PC-9 (cell line): ENCODE measurements around the gene SMAD6. TPM values are rescaled to one million over a fixed set of nuclear protein-coding genes. Genes with fewer than 3 reads are reported as not detected.
"Not testable (repeated sequence)": the region's sequence is repeated elsewhere in the genome, so short reads cannot be mapped to it uniquely, and the experiment has no call there.

Experiments
- BruUV-seq: library from RNA; stranded (reverse); fragments of 400-500 nt; replicated peaks from 2 replicates; lab custom pipeline; 2021; lab: Mats Ljungman, UMichigan
- CTCF ChIA-PET: fragments of 300-600 bp; sonication (Branson Sonifier 250); formaldehyde crosslinking; loops from one replicate; lab custom pipeline; 2022; ENCODE audit warnings: antibody characterized with exemption; lab: Charles Lee
- POLR2A ChIA-PET: fragments of 300-600 bp; sonication (Branson Sonifier 250); formaldehyde crosslinking; loops from one replicate; lab custom pipeline; 2022; ENCODE audit warnings: antibody characterized with exemption; ENCODE audit not compliant: unreplicated experiment; lab: Charles Lee
- DNase-seq, 2 experiments: peaks; one replicate each; pipeline versions ENCODE4 v3.0.0 to v3.0.0-alpha.2; 2015 to 2022; ENCODE audit warnings: mixed read lengths in 1 of 2
- H2AFZ ChIP-seq: fragments of 200-600 bp; sonication (generic); 2 replicates; pipeline ENCODE4 v1.8.1; 2017; ENCODE audit warnings: antibody characterized with exemption
- H3F3A ChIP-seq: fragments of 200-600 bp; sonication (generic); 2 replicates; pipeline ENCODE4 v1.8.1; 2017; ENCODE audit warnings: antibody characterized with exemption, mild to moderate bottlenecking, low read depth; ENCODE audit not compliant: insufficient read depth
- H3K27ac ChIP-seq: fragments of 200-600 bp; sonication (generic); 2 replicates; pipeline ENCODE4 v1.6.1; 2016; ENCODE audit warnings: mixed run types
- H3K27me3 ChIP-seq: fragments of 200-600 bp; sonication (generic); 2 replicates; pipeline ENCODE4 v1.6.1; 2016; ENCODE audit warnings: low read depth, mixed run types; ENCODE audit not compliant: insufficient read depth
- H3K36me3 ChIP-seq: fragments of 200-600 bp; sonication (generic); 2 replicates; pipeline ENCODE4 v1.6.1; 2016; ENCODE audit warnings: low read depth, mixed run types
- H3K4me1 ChIP-seq: fragments of 200-600 bp; sonication (generic); replicated peaks from 2 replicates; pipeline ENCODE4 v1.6.1; 2016; ENCODE audit warnings: mixed run types; ENCODE audit not compliant: insufficient read depth
- H3K4me2 ChIP-seq: fragments of 200-600 bp; sonication (generic); 2 replicates; pipeline ENCODE4 v1.6.1; 2017; ENCODE audit warnings: mixed run types
- H3K4me3 ChIP-seq: fragments of 200-600 bp; sonication (generic); 2 replicates; pipeline ENCODE4 v1.6.1; 2016; ENCODE audit warnings: mixed run types
- H3K79me2 ChIP-seq: fragments of 200-600 bp; sonication (generic); 2 replicates; pipeline ENCODE4 v1.6.1; 2017; ENCODE audit warnings: low read depth, mixed run types
- H3K9me2 ChIP-seq: fragments of 200-600 bp; sonication (generic); 2 replicates; pipeline ENCODE4 v1.8.1; 2017; ENCODE audit warnings: mild to moderate bottlenecking; ENCODE audit not compliant: insufficient read depth
- H3K9me3 ChIP-seq: fragments of 200-600 bp; sonication (generic); 2 replicates; pipeline ENCODE4 v1.8.1; 2016; ENCODE audit warnings: low read depth; ENCODE audit not compliant: insufficient read depth
- H4K20me1 ChIP-seq: fragments of 200-600 bp; sonication (generic); 2 replicates; pipeline ENCODE4 v1.8.1; 2017; ENCODE audit not compliant: insufficient read depth
- EZH2 ChIP-seq: fragments of 200-600 bp; sonication (generic); IDR thresholded peaks from 2 replicates; pipeline ENCODE4 v1.8.0; 2017; ENCODE audit warnings: antibody characterized with exemption, low read depth
- intact Hi-C: fragments of 100-400 bp; cut with micrococcal nuclease; formaldehyde crosslinking; loops from one replicate; pipeline ENCODE4 v1.10.0; 2022; ENCODE audit not compliant: unreplicated experiment
- total RNA-seq: library from RNA; stranded (reverse); gene quantifications from 2 replicates; pipeline ENCODE4 v1.2.3, GENCODE V29; 2021
- TF ChIP-seq, protein P1 (sequence below): fragments of 200-600 bp; sonication (generic); conservative IDR thresholded peaks from 2 replicates; pipeline ENCODE4 v1.6.1; 2017; ENCODE audit warnings: mixed run types, antibody characterized with exemption, mild to moderate bottlenecking, moderate library complexity

The SMAD6 gene
- total RNA-seq, 1 experiment from 2014 or later = 7.1 TPM

- Histone ChIP-seq H3K27ac (no peak overlapping the region), H3K9me2 (no peaks in the 10 kb centered on the region), H3K36me3 (no peaks in the 10 kb centered on the region), H4K20me1 (no peaks in the 10 kb centered on the region), H3F3A (no peaks in the 10 kb centered on the region), H3K27me3 (no peaks in the 10 kb centered on the region), H3K4me1 (no peaks in the 10 kb centered on the region), H3K79me2 (no peaks in the 10 kb centered on the region), H2AFZ (no peak overlapping the region), H3K4me2 (no peak overlapping the region), H3K9me3 (no peaks in the 10 kb centered on the region), H3K4me3 (no peak overlapping the region)
- intact Hi-C loops = no loop called here
- DNase-seq = no peak
- ChIA-PET CTCF (no interaction called here), POLR2A (no interaction called here)
- TF ChIP-seq EZH2 = no peak
- TF ChIP-seq, protein P1, sequence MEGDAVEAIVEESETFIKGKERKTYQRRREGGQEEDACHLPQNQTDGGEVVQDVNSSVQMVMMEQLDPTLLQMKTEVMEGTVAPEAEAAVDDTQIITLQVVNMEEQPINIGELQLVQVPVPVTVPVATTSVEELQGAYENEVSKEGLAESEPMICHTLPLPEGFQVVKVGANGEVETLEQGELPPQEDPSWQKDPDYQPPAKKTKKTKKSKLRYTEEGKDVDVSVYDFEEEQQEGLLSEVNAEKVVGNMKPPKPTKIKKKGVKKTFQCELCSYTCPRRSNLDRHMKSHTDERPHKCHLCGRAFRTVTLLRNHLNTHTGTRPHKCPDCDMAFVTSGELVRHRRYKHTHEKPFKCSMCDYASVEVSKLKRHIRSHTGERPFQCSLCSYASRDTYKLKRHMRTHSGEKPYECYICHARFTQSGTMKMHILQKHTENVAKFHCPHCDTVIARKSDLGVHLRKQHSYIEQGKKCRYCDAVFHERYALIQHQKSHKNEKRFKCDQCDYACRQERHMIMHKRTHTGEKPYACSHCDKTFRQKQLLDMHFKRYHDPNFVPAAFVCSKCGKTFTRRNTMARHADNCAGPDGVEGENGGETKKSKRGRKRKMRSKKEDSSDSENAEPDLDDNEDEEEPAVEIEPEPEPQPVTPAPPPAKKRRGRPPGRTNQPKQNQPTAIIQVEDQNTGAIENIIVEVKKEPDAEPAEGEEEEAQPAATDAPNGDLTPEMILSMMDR = no peak
- no TSS peak for BruUV-seq
Observed at GRCh38 chr15:66682865-66683264, 19.2 kb upstream of the SMAD6 start.

- no peaks in the 10 kb centered on the region for H3K79me2 ChIP-seq
- no peaks in the 10 kb centered on the region for H3K27me3 ChIP-seq
- no peak overlapping the region for H3K4me2 ChIP-seq
- H3K4me3 ChIP-seq = no peak overlapping the region
- no peaks in the 10 kb centered on the region for H3K9me2 ChIP-seq
- H3K9me3 ChIP-seq = no peaks in the 10 kb centered on the region
- ChIA-PET CTCF (no interaction called here), POLR2A (interaction anchor here (0.6 to 0.9 kb wide), 2 partner anchors 57 to 106 kb away, joined by 4 to 7 read pairs; no protein-coding TSS in a partner anchor)
- H3K4me1 ChIP-seq = no peaks in the 10 kb centered on the region
- no peaks in the 10 kb centered on the region for H4K20me1 ChIP-seq
- TF ChIP-seq EZH2 = no peak
- TF ChIP-seq, protein P1 = no peak
- H3F3A ChIP-seq = no peaks in the 10 kb centered on the region
- no peak for DNase-seq
- no peak overlapping the region for H2AFZ ChIP-seq
- H3K27ac ChIP-seq = no peak overlapping the region
- intact Hi-C loops = no loop called here
- H3K36me3 ChIP-seq = no peaks in the 10 kb centered on the region
- BruUV-seq = no TSS peak
Observed at GRCh38 chr15:66684136-66684681, 17.8 kb upstream of the SMAD6 start.

DNA sequence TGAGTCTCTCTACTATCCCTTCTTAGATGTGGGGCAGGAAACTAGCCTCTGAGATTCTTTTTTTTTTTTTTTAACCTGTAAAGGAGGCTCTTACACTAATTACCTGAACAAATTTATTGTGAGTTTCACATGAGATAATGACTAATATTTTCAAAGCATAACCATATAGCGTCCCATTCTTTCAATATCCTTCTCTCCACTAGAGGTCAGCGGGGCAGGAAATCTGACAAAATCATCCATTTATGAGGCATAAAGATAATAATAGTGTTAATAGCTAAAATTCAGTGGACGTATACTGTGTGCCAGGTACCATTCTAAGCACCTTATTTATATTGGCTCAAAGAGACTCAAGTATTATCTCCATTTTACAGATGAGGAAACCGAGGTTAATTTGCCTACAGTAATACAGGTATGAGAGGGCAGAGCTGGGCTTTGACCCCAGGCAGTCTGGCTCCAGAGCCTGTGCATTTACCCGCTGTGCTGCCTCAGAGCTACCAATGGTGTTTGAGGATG lies 16.3 kb upstream of the SMAD6 start:
- no peaks in the 10 kb centered on the region for H3K27me3 ChIP-seq
- ChIA-PET CTCF (interaction anchor here (0.7 kb wide), 1 partner anchor 131 kb away, joined by 3 read pairs; no protein-coding TSS in a partner anchor), POLR2A (no interaction called here)
- no peak overlapping the region for H3K4me2 ChIP-seq
- H3K4me3 ChIP-seq = no peak overlapping the region
- BruUV-seq = no TSS peak
- no peak for TF ChIP-seq EZH2
- TF ChIP-seq, protein P1 = peak; percentile 50
- H2AFZ ChIP-seq = no peak overlapping the region
- H4K20me1 ChIP-seq = no peaks in the 10 kb centered on the region
- no peaks in the 10 kb centered on the region for H3F3A ChIP-seq
- intact Hi-C loops = no loop called here
- no peaks in the 10 kb centered on the region for H3K9me2 ChIP-seq
- H3K27ac ChIP-seq = no peak overlapping the region
- no peaks in the 10 kb centered on the region for H3K79me2 ChIP-seq
- H3K4me1 ChIP-seq = no peaks in the 10 kb centered on the region
- H3K36me3 ChIP-seq = no peaks in the 10 kb centered on the region
- DNase-seq = no peak
- H3K9me3 ChIP-seq = no peaks in the 10 kb centered on the region

- H3K9me2 ChIP-seq, H3K4me1 ChIP-seq, H3K27ac ChIP-seq, H3F3A ChIP-seq, BruUV-seq, CTCF ChIA-PET, H3K4me2 ChIP-seq, H3K79me2 ChIP-seq, H3K36me3 ChIP-seq, H3K27me3 ChIP-seq, H3K9me3 ChIP-seq, H4K20me1 ChIP-seq, POLR2A ChIA-PET, DNase-seq, intact Hi-C loops, H2AFZ ChIP-seq, H3K4me3 ChIP-seq: not testable (repeated sequence)
Observed at GRCh38 chr15:66690912-66691311, 11.1 kb upstream of the SMAD6 start.
